Lung (tissue), 12 donors: ENCODE results near the gene YRDC. TPM values are rescaled to one million over a fixed set of nuclear protein-coding genes. Genes with fewer than 3 reads are reported as not detected.

ENCODE experiments used
- ATAC-seq: fragments of 200-7000 bp; cut with Tn5 transposase; one replicate; pipeline ENCODE4 v1.9.1; 2020; ENCODE audit warnings: moderate number of reproducible peaks; ENCODE audit not compliant: insufficient read depth, low FRiP score
- DNase-seq, 3 donors: peaks; one replicate each; pipeline ENCODE4 v3.0.0-alpha.2; 2013 to 2017
- H3K27ac ChIP-seq, 2 donors: one replicate each; pipeline ENCODE4 v1.5.1; 2013; ENCODE audit warnings: mild to moderate bottlenecking in 2 of 2, moderate library complexity in 2 of 2, control low read depth in 1 of 2, inconsistent platforms in 1 of 2, low read depth in 1 of 2, low read length in 1 of 2
- H3K27me3 ChIP-seq, 3 donors: one replicate each; pipeline ENCODE4 v1.5.1; 2013; ENCODE audit warnings: low read length in 2 of 3; ENCODE audit not compliant: control insufficient read depth in 3 of 3, insufficient read depth in 3 of 3
- H3K36me3 ChIP-seq, 4 donors: one replicate each; pipeline ENCODE4 v1.5.1; 2013; ENCODE audit warnings: low read length in 4 of 4, mild to moderate bottlenecking in 1 of 4, moderate library complexity in 1 of 4; ENCODE audit not compliant: control insufficient read depth in 4 of 4, insufficient read depth in 4 of 4
- H3K4me1 ChIP-seq, 5 donors: one replicate each; pipeline ENCODE4 v1.5.1; 2013; ENCODE audit warnings: low read length in 5 of 5, mild to moderate bottlenecking in 2 of 5, moderate library complexity in 1 of 5; ENCODE audit not compliant: control insufficient read depth in 5 of 5, insufficient read depth in 5 of 5
- H3K4me3 ChIP-seq: one replicate; pipeline ENCODE4 v1.5.1; 2013; ENCODE audit warnings: mild to moderate bottlenecking, control low read depth, moderate library complexity
- H3K9ac ChIP-seq, 2 donors: one replicate each; pipeline ENCODE4 v1.5.1; 2013; ENCODE audit warnings: low read length in 2 of 2, control low read depth in 1 of 2; ENCODE audit not compliant: insufficient read depth in 1 of 2
- H3K9me3 ChIP-seq, 4 donors: one replicate each; pipeline ENCODE4 v1.5.1; 2013; ENCODE audit warnings: low read length in 3 of 4, mild to moderate bottlenecking in 1 of 4, moderate library complexity in 1 of 4; ENCODE audit not compliant: control insufficient read depth in 4 of 4, insufficient read depth in 3 of 4
- WGBS, 2 donors: extraction: QIAGEN DNeasy Blood & Tissue Kit; methylation state at CpG; one replicate each; pipeline ENCODE4 v1.1.7; 2013; 5-methylcytosine and 5-hydroxymethylcytosine counted together
- polyA plus RNA-seq, 2 donors: library from polyadenylated mRNA; stranded (reverse); fragments of 200-250 nt; gene quantifications; one replicate each; pipeline ENCODE4 v1.2.1, GENCODE V29; 2013
- total RNA-seq, 2 donors: library from RNA; depleted of rRNA in 1 of 2; stranded (reverse); fragments of >200 nt in 1 of 2; gene quantifications; one replicate each; pipeline ENCODE4 v1.2.1, GENCODE V29; 2014 to 2021
- TF ChIP-seq, protein P1 (sequence below): IDR thresholded peaks from 2 replicates; pipeline ENCODE4 v1.5.1; 2012; ENCODE audit warnings: mild to moderate bottlenecking; ENCODE audit errors: control extremely low read depth, extremely low read depth
- donor health status: control.
- donor health status: control.
- donor health status: Bipolar disorder and iron deficiency.
- donor health status: healthy.
- donor health status: DM: yes; HTN: yes; CAD: no.

Gene YRDC
- total and polyA plus RNA-seq, 4 donors: 9.5 to 26.2 (median 15.1) TPM

DNA sequence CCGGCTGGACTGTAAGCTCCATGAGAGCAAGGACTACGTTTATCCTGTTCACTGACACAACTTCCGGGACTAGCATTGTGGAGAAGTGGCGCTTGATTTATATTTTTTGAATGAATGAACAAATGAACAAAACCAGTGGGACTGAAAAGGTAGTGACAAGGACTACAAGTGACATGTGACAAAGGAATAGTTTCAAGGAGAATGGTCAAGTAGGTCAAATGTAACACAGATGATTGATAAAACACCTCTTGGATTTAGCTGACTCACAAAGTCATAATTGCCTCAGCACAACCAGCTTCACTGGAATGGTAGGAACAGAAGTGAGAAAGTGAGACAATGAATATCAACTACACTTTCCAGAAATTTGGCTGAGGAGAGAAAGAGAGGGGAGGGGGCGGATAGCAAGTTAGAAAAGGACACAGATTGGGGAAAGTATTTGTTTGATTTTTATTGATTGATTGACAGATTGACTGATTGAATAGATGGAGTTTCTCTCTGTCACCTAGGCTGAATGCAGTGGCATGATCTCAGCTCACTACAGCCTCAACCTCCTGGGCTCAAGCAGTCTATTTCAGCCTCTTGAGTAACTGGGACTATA is 37.1 kb upstream of the YRDC start:
- Histone ChIP-seq H3K9ac (no peak overlapping the region), H3K4me1 (peaks cover 0 to 8% (median 4%) of the 10 kb centered on the region in 5 donors), H3K36me3 (peaks cover 2 to 10% (median 7%) of the 10 kb centered on the region in 4 donors), H3K27ac (no peak overlapping the region), H3K9me3 (no peaks in the 10 kb centered on the region), H3K4me3 (no peak overlapping the region), H3K27me3 (no peaks in the 10 kb centered on the region)
- DNase-seq (no peak), ATAC-seq (no peak)
- TF ChIP-seq, protein P1, sequence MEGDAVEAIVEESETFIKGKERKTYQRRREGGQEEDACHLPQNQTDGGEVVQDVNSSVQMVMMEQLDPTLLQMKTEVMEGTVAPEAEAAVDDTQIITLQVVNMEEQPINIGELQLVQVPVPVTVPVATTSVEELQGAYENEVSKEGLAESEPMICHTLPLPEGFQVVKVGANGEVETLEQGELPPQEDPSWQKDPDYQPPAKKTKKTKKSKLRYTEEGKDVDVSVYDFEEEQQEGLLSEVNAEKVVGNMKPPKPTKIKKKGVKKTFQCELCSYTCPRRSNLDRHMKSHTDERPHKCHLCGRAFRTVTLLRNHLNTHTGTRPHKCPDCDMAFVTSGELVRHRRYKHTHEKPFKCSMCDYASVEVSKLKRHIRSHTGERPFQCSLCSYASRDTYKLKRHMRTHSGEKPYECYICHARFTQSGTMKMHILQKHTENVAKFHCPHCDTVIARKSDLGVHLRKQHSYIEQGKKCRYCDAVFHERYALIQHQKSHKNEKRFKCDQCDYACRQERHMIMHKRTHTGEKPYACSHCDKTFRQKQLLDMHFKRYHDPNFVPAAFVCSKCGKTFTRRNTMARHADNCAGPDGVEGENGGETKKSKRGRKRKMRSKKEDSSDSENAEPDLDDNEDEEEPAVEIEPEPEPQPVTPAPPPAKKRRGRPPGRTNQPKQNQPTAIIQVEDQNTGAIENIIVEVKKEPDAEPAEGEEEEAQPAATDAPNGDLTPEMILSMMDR: no peak
- 84 to 85% methylated on average over 5 of the region's 5 CpGs for WGBS, 2 donors

DNA sequence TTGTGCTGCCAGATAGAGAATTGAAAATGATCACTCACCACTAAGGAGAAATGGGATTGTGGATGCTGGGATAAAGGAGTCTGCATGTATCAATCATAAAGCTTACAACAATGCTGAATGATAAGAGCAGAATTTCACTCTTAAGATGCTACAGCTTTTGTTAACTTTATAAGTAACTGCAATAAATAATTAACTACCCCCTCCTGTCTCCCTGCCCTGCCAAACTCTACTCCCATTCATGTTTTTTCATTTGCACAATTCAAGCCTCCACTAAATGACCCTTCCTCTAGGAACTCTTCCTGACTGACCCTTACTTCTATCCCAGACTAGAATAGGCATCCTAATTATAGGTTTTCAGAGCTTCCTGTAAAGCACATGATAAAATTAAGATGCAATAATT is 36.5 kb upstream of the YRDC start:
- peak overlapping the region in 1 of 2 donors; percentile 1 for H3K9ac ChIP-seq
- H3K27ac ChIP-seq: no peak overlapping the region
- H3K4me1 ChIP-seq: peaks cover 0 to 8% (median 1%) of the 10 kb centered on the region in 5 donors
- ATAC-seq (no peak), DNase-seq (no peak)
- H3K27me3 ChIP-seq: no peaks in the 10 kb centered on the region
- peaks cover 2 to 12% (median 10%) of the 10 kb centered on the region in 4 donors for H3K36me3 ChIP-seq
- TF ChIP-seq, protein P1: no peak
- no peak overlapping the region for H3K4me3 ChIP-seq
- H3K9me3 ChIP-seq: no peaks in the 10 kb centered on the region

- Histone ChIP-seq H3K4me1 (peaks cover 0 to 6% (median 1%) of the 10 kb centered on the region in 5 donors), H3K9me3 (no peaks in the 10 kb centered on the region), H3K36me3 (peaks cover 13 to 22% (median 19%) of the 10 kb centered on the region in 4 donors), H3K27ac (no peak overlapping the region), H3K4me3 (no peak overlapping the region), H3K9ac (no peak overlapping the region), H3K27me3 (no peaks in the 10 kb centered on the region)
- TF ChIP-seq, protein P1: no peak
- 91 to 92% methylated on average over 3 of the region's 3 CpGs for WGBS, 2 donors
- no peak for ATAC-seq
- DNase-seq: no peak
Observed at GRCh38 chr1:37841652-37842051, 33.6 kb upstream of the YRDC start.

DNA sequence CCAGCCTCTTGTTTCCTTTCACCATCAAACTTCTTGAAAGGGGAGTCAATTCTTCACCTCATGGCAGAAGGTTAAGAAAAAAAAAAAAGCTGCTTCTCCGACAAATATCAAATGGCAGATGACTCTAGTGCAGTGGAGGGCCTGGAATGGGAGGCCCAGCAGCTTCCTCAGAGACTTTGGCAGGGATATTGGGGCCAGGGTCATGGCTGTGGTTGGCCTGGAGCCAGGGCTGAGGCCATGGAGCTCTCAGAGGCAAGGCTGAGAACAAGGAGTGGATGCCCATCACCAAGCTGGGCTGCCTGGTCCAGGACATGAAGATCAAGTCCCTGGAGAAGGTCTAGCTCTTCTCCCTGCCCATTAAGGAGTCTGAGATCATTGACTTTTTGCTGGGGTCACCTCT is 32.7 kb upstream of the YRDC start:
- 67 to 89% methylated on average over 1 of the region's 1 CpG for WGBS, 2 donors

More for the DNA sequence above, 32.7 kb upstream of the YRDC start:
- TF ChIP-seq, protein P1: no peak
- no peaks in the 10 kb centered on the region for H3K27me3 ChIP-seq
- peak overlapping the region in 1 of 2 donors; percentile 4 for H3K9ac ChIP-seq
- H3K27ac ChIP-seq: no peak overlapping the region
- ATAC-seq: no peak
- H3K36me3 ChIP-seq: peaks cover 13 to 22% (median 19%) of the 10 kb centered on the region in 4 donors
- H3K4me3 ChIP-seq: no peak overlapping the region
- peaks cover 0 to 6% (median 1%) of the 10 kb centered on the region in 5 donors for H3K4me1 ChIP-seq
- DNase-seq: peak in 2 of 3 donors; percentile 16 to 25
- no peaks in the 10 kb centered on the region for H3K9me3 ChIP-seq
